Liver (tissue), 9 donors: Measurements from ENCODE around the gene MTERF4. TPM values are rescaled to one million over a fixed set of nuclear protein-coding genes. Genes with fewer than 3 reads are reported as not detected.

Source experiments
- DNase-seq: peaks from one replicate; pipeline ENCODE4 v3.0.0-alpha.2; 2017; ENCODE audit warnings: low spot score
- H3K27ac ChIP-seq, 2 donors: one replicate each; pipeline ENCODE4 v1.7.0; 2013; ENCODE audit warnings: inconsistent platforms in 2 of 2, low read length in 2 of 2, control low read depth in 1 of 2, low read depth in 1 of 2, mild to moderate bottlenecking in 1 of 2
- H3K27me3 ChIP-seq, 4 donors: one replicate each; pipeline versions ENCODE4 v1.6.1 to v1.7.0; 2013; ENCODE audit warnings: low read length in 3 of 4, inconsistent platforms in 1 of 4, mild to moderate bottlenecking in 1 of 4, moderate library complexity in 1 of 4; ENCODE audit not compliant: control insufficient read depth in 4 of 4, insufficient read depth in 4 of 4
- H3K36me3 ChIP-seq, 4 donors: one replicate each; pipeline versions ENCODE4 v1.6.1 to v1.7.0; 2013; ENCODE audit warnings: low read length in 3 of 4, mild to moderate bottlenecking in 3 of 4, low read depth in 1 of 4, moderate library complexity in 1 of 4; ENCODE audit not compliant: control insufficient read depth in 4 of 4, insufficient read depth in 3 of 4
- H3K4me1 ChIP-seq, 4 donors: one replicate each; pipeline versions ENCODE4 v1.6.1 to v1.7.0; 2013; ENCODE audit warnings: low read length in 3 of 4, mild to moderate bottlenecking in 3 of 4, moderate library complexity in 1 of 4; ENCODE audit not compliant: control insufficient read depth in 4 of 4, insufficient read depth in 4 of 4
- H3K4me3 ChIP-seq, 3 donors: one replicate each; pipeline versions ENCODE4 v1.6.1 to v1.7.0; 2013; ENCODE audit warnings: low read length in 3 of 3, control low read depth in 1 of 3, low read depth in 1 of 3, mild to moderate bottlenecking in 1 of 3
- H3K9ac ChIP-seq, 2 donors: one replicate each; pipeline ENCODE4 v1.7.0; 2013; ENCODE audit warnings: low read length in 2 of 2, mild to moderate bottlenecking in 2 of 2, moderate library complexity in 2 of 2, control low read depth in 1 of 2, low read depth in 1 of 2
- H3K9me3 ChIP-seq, 4 donors: one replicate each; pipeline versions ENCODE4 v1.6.1 to v1.7.0; 2013; ENCODE audit warnings: low read length in 3 of 4; ENCODE audit not compliant: control insufficient read depth in 4 of 4
- FOXA1 ChIP-seq: IDR thresholded peaks from 2 replicates; pipeline ENCODE4 v1.6.1; 2016; ENCODE audit warnings: antibody characterized with exemption
- FOXA2 ChIP-seq: IDR thresholded peaks from 2 replicates; pipeline ENCODE4 v1.6.1; 2016; ENCODE audit warnings: antibody characterized with exemption
- GABPA ChIP-seq, 2 donors: IDR thresholded peaks in 1 of 2; conservative IDR thresholded peaks in 1 of 2; 2 replicates each; pipeline ENCODE4 v1.6.1; 2016; ENCODE audit warnings: antibody characterized with exemption in 2 of 2, mild to moderate bottlenecking in 1 of 2, moderate library complexity in 1 of 2
- HNF4A ChIP-seq, 2 donors: conservative IDR thresholded peaks; 2 replicates each; pipeline ENCODE4 v1.6.1; 2016; ENCODE audit warnings: antibody characterized with exemption in 2 of 2, mild to moderate bottlenecking in 2 of 2
- HNF4G ChIP-seq: IDR thresholded peaks from 2 replicates; pipeline ENCODE4 v1.6.1; 2016; ENCODE audit warnings: antibody characterized with exemption
- JUND ChIP-seq, 2 donors: IDR thresholded peaks; 2 replicates each; pipeline ENCODE4 v1.6.1; 2016; ENCODE audit warnings: antibody characterized with exemption in 2 of 2
- MAX ChIP-seq: IDR thresholded peaks from 2 replicates; pipeline ENCODE4 v1.6.1; 2016; ENCODE audit warnings: antibody characterized with exemption
- NR2F2 ChIP-seq: IDR thresholded peaks from 2 replicates; pipeline ENCODE4 v1.6.1; 2016; ENCODE audit warnings: antibody characterized with exemption
- RAD21 ChIP-seq, 2 donors: IDR thresholded peaks; 2 replicates each; pipeline ENCODE4 v1.6.1; 2016; ENCODE audit warnings: antibody characterized with exemption in 2 of 2, mild to moderate bottlenecking in 2 of 2
- REST ChIP-seq: IDR thresholded peaks from 2 replicates; pipeline ENCODE4 v1.6.1; 2016; ENCODE audit warnings: antibody characterized with exemption, mild to moderate bottlenecking
- RXRA ChIP-seq, 2 donors: IDR thresholded peaks; 2 replicates each; pipeline ENCODE4 v1.6.1; 2017 to 2018; ENCODE audit warnings: antibody characterized with exemption in 2 of 2, mild to moderate bottlenecking in 1 of 2
- SP1 ChIP-seq: IDR thresholded peaks from 2 replicates; pipeline ENCODE4 v1.6.1; 2018; ENCODE audit warnings: antibody characterized with exemption, mild to moderate bottlenecking
- TAF1 ChIP-seq: conservative IDR thresholded peaks from 2 replicates; pipeline ENCODE4 v1.6.1; 2016; ENCODE audit warnings: antibody characterized with exemption, mild to moderate bottlenecking
- YY1 ChIP-seq: IDR thresholded peaks from 2 replicates; pipeline ENCODE4 v1.6.1; 2016; ENCODE audit warnings: antibody characterized with exemption, mild to moderate bottlenecking
- WGBS: extraction: QIAGEN DNeasy Blood & Tissue Kit; methylation state at CpG from one replicate; pipeline ENCODE4 v1.1.7; 2013; 5-methylcytosine and 5-hydroxymethylcytosine counted together
- polyA plus RNA-seq, 2 donors: library from polyadenylated mRNA; stranded (reverse) in 1 of 2; unstranded in 1 of 2; fragments of 200-250 nt in 1 of 2; fragments of >200 nt in 1 of 2; fragmentation: Nextera tagmentation in 1 of 2; extraction: Ambion mirVana in 1 of 2; gene quantifications; one replicate each; pipeline versions ENCODE4 v1.2.1 to v1.2.3, GENCODE V29; 2013 to 2015
- total RNA-seq, 2 donors: library from RNA; depleted of rRNA; stranded (reverse); fragments of >200 nt; gene quantifications; one replicate each; pipeline ENCODE4 v1.2.3, GENCODE V29; 2014
- TF ChIP-seq, protein P1 (sequence below): IDR thresholded peaks from 2 replicates; pipeline ENCODE4 v1.6.1; 2016; ENCODE audit warnings: antibody characterized with exemption
- TF ChIP-seq, protein P2 (sequence below): fragments of 150-350 bp; IDR thresholded peaks from 2 replicates; pipeline ENCODE4 v1.5.1; 2017; ENCODE audit warnings: improper control_type of control experiment, low read depth, low read length; ENCODE audit not compliant: missing input control
- TF ChIP-seq, protein P3 (sequence below): IDR thresholded peaks from 2 replicates; pipeline ENCODE4 v1.6.1; 2016; ENCODE audit warnings: antibody characterized with exemption
- donor health status: healthy.
- donor health status: healthy.
- donor health status: healthy.
- donor health status: healthy.
- donor health status: healthy.

MTERF4 gene
- total and polyA plus RNA-seq, 4 donors, result 13.3 to 36.7 (median 20.3) TPM

- no peak overlapping the region for H3K9ac ChIP-seq
- no peaks in the 10 kb centered on the region for H3K27me3 ChIP-seq
- TF ChIP-seq FOXA1 (no peak), HNF4A (conservative IDR thresholded peaks at IDR 0.05) (no peak), GABPA (IDR thresholded peaks at IDR 0.05 in 1 of 2, conservative IDR thresholded peaks at IDR 0.05 in 1 of 2) (no peak), REST (no peak), MAX (no peak), TAF1 (no peak), RXRA (IDR thresholded peaks at IDR 0.05) (no peak), HNF4G (no peak), RAD21 (IDR thresholded peaks at IDR 0.05) (no peak), YY1 (no peak), JUND (IDR thresholded peaks at IDR 0.05) (no peak), FOXA2 (no peak), SP1 (no peak), NR2F2 (no peak)
- TF ChIP-seq, protein P1, sequence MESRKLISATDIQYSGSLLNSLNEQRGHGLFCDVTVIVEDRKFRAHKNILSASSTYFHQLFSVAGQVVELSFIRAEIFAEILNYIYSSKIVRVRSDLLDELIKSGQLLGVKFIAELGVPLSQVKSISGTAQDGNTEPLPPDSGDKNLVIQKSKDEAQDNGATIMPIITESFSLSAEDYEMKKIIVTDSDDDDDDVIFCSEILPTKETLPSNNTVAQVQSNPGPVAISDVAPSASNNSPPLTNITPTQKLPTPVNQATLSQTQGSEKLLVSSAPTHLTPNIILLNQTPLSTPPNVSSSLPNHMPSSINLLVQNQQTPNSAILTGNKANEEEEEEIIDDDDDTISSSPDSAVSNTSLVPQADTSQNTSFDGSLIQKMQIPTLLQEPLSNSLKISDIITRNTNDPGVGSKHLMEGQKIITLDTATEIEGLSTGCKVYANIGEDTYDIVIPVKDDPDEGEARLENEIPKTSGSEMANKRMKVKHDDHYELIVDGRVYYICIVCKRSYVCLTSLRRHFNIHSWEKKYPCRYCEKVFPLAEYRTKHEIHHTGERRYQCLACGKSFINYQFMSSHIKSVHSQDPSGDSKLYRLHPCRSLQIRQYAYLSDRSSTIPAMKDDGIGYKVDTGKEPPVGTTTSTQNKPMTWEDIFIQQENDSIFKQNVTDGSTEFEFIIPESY, result no peak
- H3K4me1 ChIP-seq, result peaks cover 0 to 4% (median 2%) of the 10 kb centered on the region in 4 donors
- WGBS, result 91% methylated on average over 5 of the region's 5 CpGs
- H3K27ac ChIP-seq, result no peak overlapping the region
- no peak for DNase-seq
- no peaks in the 10 kb centered on the region for H3K36me3 ChIP-seq
- no peak overlapping the region for H3K4me3 ChIP-seq
- no peaks in the 10 kb centered on the region for H3K9me3 ChIP-seq
These were observed 18.9 kb upstream of the MTERF4 start for GRCh38 chr2:241121008-241121407.

DNA sequence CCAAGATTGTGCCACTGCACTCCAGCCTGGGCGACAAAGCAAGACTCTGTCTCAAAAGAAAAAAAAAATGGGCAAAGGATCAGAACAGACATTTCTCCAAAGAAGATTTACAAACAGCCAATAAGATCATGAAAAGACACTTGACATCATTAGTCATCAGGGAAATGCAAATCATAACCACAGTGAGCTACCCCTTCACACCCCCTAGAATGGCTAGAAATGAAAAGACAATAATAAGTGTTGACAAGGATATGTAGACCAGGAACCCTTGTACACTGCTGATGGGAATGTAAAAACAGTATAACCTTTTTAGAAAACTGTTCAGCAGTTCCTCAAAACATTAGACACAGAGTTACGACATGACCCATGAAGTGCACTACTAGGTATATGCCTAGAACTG, 18.4 kb upstream of the MTERF4 start:
- Histone ChIP-seq H3K27ac (no peak overlapping the region), H3K36me3 (no peaks in the 10 kb centered on the region), H3K9ac (no peak overlapping the region), H3K4me3 (no peak overlapping the region), H3K27me3 (no peaks in the 10 kb centered on the region), H3K9me3 (no peaks in the 10 kb centered on the region), H3K4me1 (peaks cover 0 to 4% (median 2%) of the 10 kb centered on the region in 4 donors)
- DNase-seq, result no peak
- TF ChIP-seq TAF1, result no peak
- TF ChIP-seq NR2F2, result no peak
- no peak for TF ChIP-seq RXRA (IDR thresholded peaks at IDR 0.05)
- no peak for TF ChIP-seq HNF4G
- TF ChIP-seq FOXA1, result no peak
- TF ChIP-seq, protein P2, sequence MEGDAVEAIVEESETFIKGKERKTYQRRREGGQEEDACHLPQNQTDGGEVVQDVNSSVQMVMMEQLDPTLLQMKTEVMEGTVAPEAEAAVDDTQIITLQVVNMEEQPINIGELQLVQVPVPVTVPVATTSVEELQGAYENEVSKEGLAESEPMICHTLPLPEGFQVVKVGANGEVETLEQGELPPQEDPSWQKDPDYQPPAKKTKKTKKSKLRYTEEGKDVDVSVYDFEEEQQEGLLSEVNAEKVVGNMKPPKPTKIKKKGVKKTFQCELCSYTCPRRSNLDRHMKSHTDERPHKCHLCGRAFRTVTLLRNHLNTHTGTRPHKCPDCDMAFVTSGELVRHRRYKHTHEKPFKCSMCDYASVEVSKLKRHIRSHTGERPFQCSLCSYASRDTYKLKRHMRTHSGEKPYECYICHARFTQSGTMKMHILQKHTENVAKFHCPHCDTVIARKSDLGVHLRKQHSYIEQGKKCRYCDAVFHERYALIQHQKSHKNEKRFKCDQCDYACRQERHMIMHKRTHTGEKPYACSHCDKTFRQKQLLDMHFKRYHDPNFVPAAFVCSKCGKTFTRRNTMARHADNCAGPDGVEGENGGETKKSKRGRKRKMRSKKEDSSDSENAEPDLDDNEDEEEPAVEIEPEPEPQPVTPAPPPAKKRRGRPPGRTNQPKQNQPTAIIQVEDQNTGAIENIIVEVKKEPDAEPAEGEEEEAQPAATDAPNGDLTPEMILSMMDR, result no peak
- no peak for TF ChIP-seq RAD21 (IDR thresholded peaks at IDR 0.05)
- TF ChIP-seq, protein P3, sequence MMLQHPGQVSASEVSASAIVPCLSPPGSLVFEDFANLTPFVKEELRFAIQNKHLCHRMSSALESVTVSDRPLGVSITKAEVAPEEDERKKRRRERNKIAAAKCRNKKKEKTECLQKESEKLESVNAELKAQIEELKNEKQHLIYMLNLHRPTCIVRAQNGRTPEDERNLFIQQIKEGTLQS, result no peak
- no peak for TF ChIP-seq SP1
- no peak for TF ChIP-seq YY1
- 99% methylated on average over 2 of the region's 2 CpGs for WGBS
